Astrocyte (in vitro differentiated cells and primary cell): ENCODE measurements around the gene CNTN6.

Experiments
- CTCF ChIP-seq: IDR thresholded peaks from 2 replicates; pipeline ENCODE4 v1.5.1; 2011; ENCODE audit warnings: low read depth, mild to moderate bottlenecking, inconsistent platforms, low read length, moderate library complexity; ENCODE audit not compliant: insufficient read depth
- EZH2 ChIP-seq: IDR thresholded peaks from 2 replicates; pipeline ENCODE4 v1.6.1; 2012; ENCODE audit warnings: mild to moderate bottlenecking, low read length, inconsistent platforms; ENCODE audit not compliant: insufficient read depth

- TF ChIP-seq EZH2 (no peak), CTCF (no peak)
Observed at GRCh38 chr3:1235526-1236120, 142.8 kb downstream of the CNTN6 start.
